Measurements from ENCODE around the gene POU3F2. TPM values are rescaled to one million over a fixed set of nuclear protein-coding genes. Genes with fewer than 3 reads are reported as not detected.

Gene POU3F2
- total and polyA plus RNA-seq, 5 donors from 2014 or later: not detected

GRCh38 chr6:98843271-98844243, 9.2 kb downstream of the POU3F2 start:
- no peaks in the 10 kb centered on the region for H3K9me3 ChIP-seq (ENCODE audit: control insufficient read depth in 2 of 2, low read length in 2 of 2)
- no peaks in the 10 kb centered on the region for H3K36me3 ChIP-seq (ENCODE audit: control insufficient read depth, insufficient read depth, low read length)
- no peak overlapping the region for H3K4me3 ChIP-seq (ENCODE audit: low read depth, low read length)
- no peak for DNase-seq
- H3K27ac ChIP-seq (ENCODE audit: insufficient read depth, low read length, poor library complexity, severe bottlenecking): no peak overlapping the region
- peaks cover 0 to 2% (median 0%) of the 10 kb centered on the region in 7 donors for H3K9me3 Mint-ChIP-seq
- peaks cover 26% of the 10 kb centered on the region for H3K4me1 ChIP-seq (ENCODE audit: control insufficient read depth, insufficient read depth, low read length, poor library complexity, severe bottlenecking)
- H3K27me3 ChIP-seq (ENCODE audit: control insufficient read depth, insufficient read depth, low read length): peaks cover 63% of the 10 kb centered on the region
- peaks cover 2% of the 10 kb centered on the region for H3K36me3 Mint-ChIP-seq
- no peak for ATAC-seq (ENCODE audit: low read depth in 2 of 2)
- H3K27ac Mint-ChIP-seq: no peak overlapping the region
- H3K27me3 Mint-ChIP-seq: peaks cover 89% of the 10 kb centered on the region
- peaks cover 0 to 37% (median 19%) of the 10 kb centered on the region in 4 donors for H3K4me1 Mint-ChIP-seq
- H3K4me3 Mint-ChIP-seq: peak overlapping the region in 3 of 4 donors; percentile 9 to 48 (median 39)

DNA sequence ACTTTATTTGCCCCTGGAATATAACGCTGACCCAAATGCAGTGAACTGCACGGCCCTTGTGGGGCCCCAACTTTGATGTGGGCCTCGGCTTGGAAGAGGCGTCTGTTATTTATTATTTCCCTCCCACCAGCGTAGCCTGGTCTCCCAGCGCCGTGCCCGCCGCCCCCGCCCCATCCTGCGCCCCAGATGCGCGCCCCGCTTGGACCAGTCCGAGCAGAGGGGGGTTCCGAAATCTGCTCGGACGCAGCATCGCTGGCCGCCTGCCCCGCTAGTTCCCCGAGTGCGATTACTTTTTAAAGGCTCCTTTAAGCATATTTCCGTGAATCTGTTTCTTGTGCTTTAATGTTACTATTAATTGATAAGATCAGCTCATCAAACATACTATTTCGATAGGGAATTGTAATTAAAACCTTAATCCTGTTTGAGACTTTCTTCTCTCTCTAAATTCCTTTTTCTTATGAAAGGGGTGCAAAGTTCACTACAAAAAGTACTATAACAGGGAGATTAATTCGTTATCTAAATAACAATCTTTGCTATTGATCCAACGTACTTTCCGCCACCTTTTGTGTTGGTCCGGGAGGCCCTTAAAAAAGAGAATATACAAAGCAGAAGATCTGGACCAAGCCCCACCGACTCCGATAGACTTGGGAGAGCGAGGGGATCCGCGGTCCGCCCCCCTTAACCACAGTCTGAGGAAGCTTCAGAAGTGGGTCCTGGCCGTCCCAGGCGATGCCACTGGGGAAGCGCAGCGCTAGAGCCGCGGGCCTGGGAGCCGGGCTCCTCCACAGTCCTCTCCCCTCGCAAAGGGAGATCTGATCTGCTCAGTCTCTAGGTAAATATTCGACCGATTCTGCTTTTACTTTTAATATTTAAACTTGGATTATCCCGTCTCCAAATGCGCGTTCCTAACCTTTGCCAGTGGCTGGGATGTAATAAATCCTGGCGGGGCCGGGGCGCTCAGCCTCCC, 10.2 kb downstream of the POU3F2 start:
- H3K4me3 ChIP-seq (ENCODE audit: low read depth, low read length): no peak overlapping the region
- Mint-ChIP-seq H3K27me3 (peaks cover 90% of the 10 kb centered on the region), H3K4me3 (peak overlapping the region; percentile 1 to 59 (median 30)), H3K36me3 (peaks cover 9% of the 10 kb centered on the region), H3K4me1 (peaks cover 0 to 40% (median 19%) of the 10 kb centered on the region in 4 donors), H3K27ac (peak overlapping the region in 1 of 3 donors; percentile 66), H3K9me3 (peaks cover 0 to 2% (median 0%) of the 10 kb centered on the region in 7 donors)
- DNase-seq (no peak), ATAC-seq (ENCODE audit: low read depth in 2 of 2) (no peak)
- H3K36me3 ChIP-seq (ENCODE audit: control insufficient read depth, insufficient read depth, low read length): no peaks in the 10 kb centered on the region
- H3K27ac ChIP-seq (ENCODE audit: insufficient read depth, low read length, poor library complexity, severe bottlenecking): no peak overlapping the region
- peaks cover 26% of the 10 kb centered on the region for H3K4me1 ChIP-seq (ENCODE audit: control insufficient read depth, insufficient read depth, low read length, poor library complexity, severe bottlenecking)
- H3K27me3 ChIP-seq (ENCODE audit: control insufficient read depth, insufficient read depth, low read length): peaks cover 63% of the 10 kb centered on the region
- no peaks in the 10 kb centered on the region for H3K9me3 ChIP-seq (ENCODE audit: control insufficient read depth in 2 of 2, low read length in 2 of 2)

- H3K27me3 ChIP-seq (ENCODE audit: control insufficient read depth, insufficient read depth, low read length): peaks cover 62% of the 10 kb centered on the region
- peaks cover 0 to 2% (median 0%) of the 10 kb centered on the region in 7 donors for H3K9me3 Mint-ChIP-seq
- DNase-seq (peak; percentile 27 to 69 (median 52)), ATAC-seq (ENCODE audit: low read depth in 2 of 2) (peak; percentile 52 to 58)
- peak overlapping the region; percentile 3 to 85 (median 69) for H3K4me3 Mint-ChIP-seq
- no peaks in the 10 kb centered on the region for H3K9me3 ChIP-seq (ENCODE audit: control insufficient read depth in 2 of 2, low read length in 2 of 2)
- H3K27me3 Mint-ChIP-seq: peaks cover 90% of the 10 kb centered on the region
- no peak overlapping the region for H3K27ac ChIP-seq (ENCODE audit: insufficient read depth, low read length, poor library complexity, severe bottlenecking)
- H3K27ac Mint-ChIP-seq: no peak overlapping the region
- H3K4me3 ChIP-seq (ENCODE audit: low read depth, low read length): peak overlapping the region; percentile 13
- H3K36me3 ChIP-seq (ENCODE audit: control insufficient read depth, insufficient read depth, low read length): no peaks in the 10 kb centered on the region
- peaks cover 3 to 40% (median 17%) of the 10 kb centered on the region in 4 donors for H3K4me1 Mint-ChIP-seq
- peaks cover 9% of the 10 kb centered on the region for H3K36me3 Mint-ChIP-seq
- peaks cover 26% of the 10 kb centered on the region for H3K4me1 ChIP-seq (ENCODE audit: control insufficient read depth, insufficient read depth, low read length, poor library complexity, severe bottlenecking)
These were observed 11.0 kb downstream of the POU3F2 start for GRCh38 chr6:98845211-98846020.

DNA sequence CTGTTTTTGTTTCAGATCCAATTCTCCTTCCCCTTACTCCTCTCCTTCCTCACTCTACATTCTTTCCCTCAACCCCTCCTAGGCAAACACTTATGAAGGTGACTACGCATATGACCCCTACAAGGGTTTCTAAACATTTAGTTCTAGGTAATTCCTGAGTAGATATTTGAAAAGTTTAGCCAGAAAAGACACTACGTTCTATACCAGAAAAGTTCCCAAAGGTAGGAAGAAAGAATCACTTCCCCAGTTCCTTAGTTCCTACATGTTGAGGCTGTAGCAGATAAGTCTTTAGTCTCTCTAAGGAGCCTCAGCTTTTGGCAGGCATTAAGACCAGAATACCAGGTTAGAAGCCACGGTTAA, 11.6 kb downstream of the POU3F2 start:
- Mint-ChIP-seq H3K4me1 (peaks cover 3 to 40% (median 16%) of the 10 kb centered on the region in 4 donors), H3K36me3 (peaks cover 9% of the 10 kb centered on the region), H3K27ac (no peak overlapping the region), H3K9me3 (peaks cover 0 to 2% (median 0%) of the 10 kb centered on the region in 7 donors), H3K27me3 (peaks cover 90% of the 10 kb centered on the region), H3K4me3 (peak overlapping the region; percentile 3 to 85 (median 69))
- DNase-seq: no peak
- H3K27me3 ChIP-seq (ENCODE audit: control insufficient read depth, insufficient read depth, low read length): peaks cover 57% of the 10 kb centered on the region
- H3K4me1 ChIP-seq (ENCODE audit: control insufficient read depth, insufficient read depth, low read length, poor library complexity, severe bottlenecking): peaks cover 26% of the 10 kb centered on the region
- no peak overlapping the region for H3K4me3 ChIP-seq (ENCODE audit: low read depth, low read length)
- no peak for ATAC-seq (ENCODE audit: low read depth in 2 of 2)
- H3K36me3 ChIP-seq (ENCODE audit: control insufficient read depth, insufficient read depth, low read length): no peaks in the 10 kb centered on the region
- no peak overlapping the region for H3K27ac ChIP-seq (ENCODE audit: insufficient read depth, low read length, poor library complexity, severe bottlenecking)
- no peaks in the 10 kb centered on the region for H3K9me3 ChIP-seq (ENCODE audit: control insufficient read depth in 2 of 2, low read length in 2 of 2)

DNA sequence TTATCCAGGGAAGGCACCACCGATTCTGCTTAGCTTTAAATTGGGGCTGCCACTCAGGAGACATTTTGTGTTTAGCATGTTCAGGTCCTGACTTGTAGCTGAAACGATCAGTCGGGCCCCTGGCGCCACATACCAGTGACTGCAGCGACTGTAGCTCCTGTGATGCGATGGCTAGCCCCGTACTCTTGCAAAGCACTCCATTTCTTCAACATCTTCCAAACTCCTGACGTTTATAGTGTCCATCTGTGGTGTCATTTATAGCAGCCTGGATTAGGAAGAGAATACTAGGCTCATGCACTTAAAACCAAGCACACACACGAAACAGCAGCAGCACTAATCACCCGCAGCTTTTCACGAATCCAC, 13.0 kb downstream of the POU3F2 start:
- ATAC-seq (ENCODE audit: low read depth in 2 of 2): no peak
- H3K27me3 ChIP-seq (ENCODE audit: control insufficient read depth, insufficient read depth, low read length): peaks cover 44% of the 10 kb centered on the region
- Mint-ChIP-seq H3K27ac (no peak overlapping the region), H3K9me3 (peaks cover 0 to 2% (median 0%) of the 10 kb centered on the region in 7 donors), H3K4me3 (no peak overlapping the region), H3K27me3 (peaks cover 80% of the 10 kb centered on the region), H3K4me1 (peaks cover 3 to 40% (median 16%) of the 10 kb centered on the region in 4 donors), H3K36me3 (peaks cover 9% of the 10 kb centered on the region)
- no peaks in the 10 kb centered on the region for H3K9me3 ChIP-seq (ENCODE audit: control insufficient read depth in 2 of 2, low read length in 2 of 2)
- no peak for DNase-seq
- H3K4me1 ChIP-seq (ENCODE audit: control insufficient read depth, insufficient read depth, low read length, poor library complexity, severe bottlenecking): peaks cover 26% of the 10 kb centered on the region
- H3K27ac ChIP-seq (ENCODE audit: insufficient read depth, low read length, poor library complexity, severe bottlenecking): no peak overlapping the region
- no peaks in the 10 kb centered on the region for H3K36me3 ChIP-seq (ENCODE audit: control insufficient read depth, insufficient read depth, low read length)
- no peak overlapping the region for H3K4me3 ChIP-seq (ENCODE audit: low read depth, low read length)

GRCh38 chr6:98847779-98848538, 13.6 kb downstream of the POU3F2 start:
- peaks cover 0 to 2% (median 0%) of the 10 kb centered on the region in 7 donors for H3K9me3 Mint-ChIP-seq
- no peak overlapping the region for H3K4me3 Mint-ChIP-seq
- Histone ChIP-seq H3K27me3 (ENCODE audit: control insufficient read depth, insufficient read depth, low read length) (peaks cover 44% of the 10 kb centered on the region), H3K36me3 (ENCODE audit: control insufficient read depth, insufficient read depth, low read length) (no peaks in the 10 kb centered on the region), H3K27ac (ENCODE audit: insufficient read depth, low read length, poor library complexity, severe bottlenecking) (no peak overlapping the region), H3K4me1 (ENCODE audit: control insufficient read depth, insufficient read depth, low read length, poor library complexity, severe bottlenecking) (peaks cover 26% of the 10 kb centered on the region), H3K4me3 (ENCODE audit: low read depth, low read length) (no peak overlapping the region), H3K9me3 (ENCODE audit: control insufficient read depth in 2 of 2, low read length in 2 of 2) (no peaks in the 10 kb centered on the region)
- peaks cover 3 to 37% (median 16%) of the 10 kb centered on the region in 4 donors for H3K4me1 Mint-ChIP-seq
- DNase-seq (no peak), ATAC-seq (ENCODE audit: low read depth in 2 of 2) (peak; percentile 8 to 21)
- no peak overlapping the region for H3K27ac Mint-ChIP-seq
- peaks cover 9% of the 10 kb centered on the region for H3K36me3 Mint-ChIP-seq
- H3K27me3 Mint-ChIP-seq: peaks cover 74% of the 10 kb centered on the region

Measured in CD4-positive, CD25-positive, alpha-beta regulatory T cell (primary cell).